Neutrophil (primary cell): ENCODE results near the gene ASAP3.

ENCODE experiments used
- H3K27ac ChIP-seq: fragments of 200-600 bp; sonication (generic); 2 replicates; pipeline ENCODE4 v1.5.1; 2016; ENCODE audit warnings: mild to moderate bottlenecking, moderate library complexity
- H3K27me3 ChIP-seq: fragments of 200-600 bp; sonication (generic); 2 replicates; pipeline ENCODE4 v1.6.0; 2016; ENCODE audit warnings: mild to moderate bottlenecking
- H3K36me3 ChIP-seq: fragments of 200-600 bp; sonication (generic); 2 replicates; pipeline ENCODE4 v1.5.1; 2017
- H3K4me1 ChIP-seq, 2 experiments: fragments of 200-600 bp in 1 of 2; sonication (generic) in 1 of 2; 1 replicate in 1 of 2; 2 replicates in 1 of 2; pipeline versions ENCODE4 v1.5.1 to v1.6.1; 2013 to 2016; ENCODE audit warnings: low read depth in 1 of 2, low read length in 1 of 2, mild to moderate bottlenecking in 1 of 2, moderate library complexity in 1 of 2; ENCODE audit not compliant: control insufficient read depth in 1 of 2, insufficient read depth in 1 of 2
- H3K4me3 ChIP-seq, 2 experiments: fragments of 200-600 bp in 1 of 2; sonication (generic) in 1 of 2; 1 replicate in 1 of 2; 2 replicates in 1 of 2; pipeline ENCODE4 v1.5.1; 2013 to 2016; ENCODE audit warnings: low read depth in 1 of 2, low read length in 1 of 2, mild to moderate bottlenecking in 1 of 2, moderate library complexity in 1 of 2
- H3K9me3 ChIP-seq: fragments of 200-600 bp; sonication (generic); 2 replicates; pipeline ENCODE4 v1.5.1; 2016
- CTCF ChIP-seq: fragments of 200-600 bp; sonication (generic); IDR thresholded peaks from 2 replicates; pipeline ENCODE4 v1.5.1; 2016; ENCODE audit warnings: antibody characterized with exemption

The ASAP3 gene

GRCh38 chr1:23389837-23390321 lies 94.1 kb downstream of the ASAP3 start:
- TF ChIP-seq CTCF: no peak
- no peaks in the 10 kb centered on the region for H3K9me3 ChIP-seq
- no peak overlapping the region for H3K4me3 ChIP-seq
- H3K27me3 ChIP-seq: no peaks in the 10 kb centered on the region
- no peaks in the 10 kb centered on the region for H3K36me3 ChIP-seq
- H3K27ac ChIP-seq: no peak overlapping the region
- H3K4me1 ChIP-seq: no peaks in the 10 kb centered on the region

GRCh38 chr1:23387494-23387893 lies 96.5 kb downstream of the ASAP3 start:
- no peak for TF ChIP-seq CTCF
- H3K4me3 ChIP-seq: no peak overlapping the region
- no peaks in the 10 kb centered on the region for H3K27me3 ChIP-seq
- no peak overlapping the region for H3K27ac ChIP-seq
- H3K9me3 ChIP-seq: no peaks in the 10 kb centered on the region
- H3K4me1 ChIP-seq: no peaks in the 10 kb centered on the region
- no peaks in the 10 kb centered on the region for H3K36me3 ChIP-seq

GRCh38 chr1:23385119-23385621 lies 98.8 kb downstream of the ASAP3 start:
- Histone ChIP-seq H3K9me3 (no peaks in the 10 kb centered on the region), H3K4me1 (no peaks in the 10 kb centered on the region), H3K27ac (no peak overlapping the region), H3K27me3 (no peaks in the 10 kb centered on the region), H3K36me3 (no peaks in the 10 kb centered on the region), H3K4me3 (no peak overlapping the region)
- no peak for TF ChIP-seq CTCF

GRCh38 chr1:23384312-23385058 lies 99.5 kb downstream of the ASAP3 start:
- H3K36me3 ChIP-seq: no peaks in the 10 kb centered on the region
- no peak overlapping the region for H3K27ac ChIP-seq
- H3K9me3 ChIP-seq: no peaks in the 10 kb centered on the region
- TF ChIP-seq CTCF: no peak
- H3K4me1 ChIP-seq: no peaks in the 10 kb centered on the region
- H3K4me3 ChIP-seq: no peak overlapping the region
- H3K27me3 ChIP-seq: no peaks in the 10 kb centered on the region

- H3K9me3 ChIP-seq: no peaks in the 10 kb centered on the region
- no peaks in the 10 kb centered on the region for H3K36me3 ChIP-seq
- no peaks in the 10 kb centered on the region for H3K27me3 ChIP-seq
- no peaks in the 10 kb centered on the region for H3K4me1 ChIP-seq
- H3K4me3 ChIP-seq: no peak overlapping the region
- no peak for TF ChIP-seq CTCF
- H3K27ac ChIP-seq: no peak overlapping the region
These were observed 100.2 kb downstream of the ASAP3 start for GRCh38 chr1:23383577-23384311.
